ENCODE results near the gene DNAAF3.

DNA sequence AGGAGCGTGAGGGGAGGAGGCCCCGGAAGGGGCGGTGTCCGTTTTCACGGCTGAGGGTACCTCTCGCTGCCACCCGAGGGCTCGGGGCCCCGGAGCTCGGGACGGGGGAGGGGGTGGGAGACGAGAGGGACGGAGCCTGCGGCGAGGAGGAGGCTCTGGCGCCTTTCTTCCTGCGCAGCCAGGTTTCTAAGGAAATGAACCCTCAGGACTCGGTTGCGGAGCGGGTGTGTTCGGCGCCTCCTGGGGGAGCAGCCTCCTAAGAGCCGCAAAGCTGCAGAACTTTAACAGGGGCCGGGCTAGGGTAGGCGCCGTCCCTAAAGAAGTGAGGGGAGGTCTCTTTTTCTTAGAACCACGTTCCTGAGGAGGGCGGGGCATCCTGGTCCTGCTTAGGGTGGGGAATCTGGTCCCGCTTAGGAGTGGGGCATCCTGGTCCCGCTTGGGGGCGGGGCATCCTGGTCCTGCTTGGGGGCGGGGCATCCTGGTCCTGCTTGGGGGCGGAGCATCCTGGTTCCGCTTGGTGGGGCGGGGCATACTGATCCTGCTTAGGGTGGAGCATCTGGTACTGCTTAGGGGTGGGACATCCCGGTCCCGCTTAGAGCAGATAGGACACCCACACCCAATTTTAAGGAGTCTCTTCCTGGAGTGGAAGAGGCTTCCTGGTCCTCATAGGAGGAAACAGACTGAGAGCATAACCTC lies 7.4 kb upstream of the DNAAF3 start:
- TF ChIP-seq RAD21 (IDR thresholded peaks at IDR 0.05; ENCODE audit: low read depth) (no peak), EZH2 (IDR thresholded peaks at IDR 0.05) (no peak), POLR2A (IDR thresholded peaks at IDR 0.05; ENCODE audit: borderline replicate concordance, extremely low read depth, insufficient read depth, insufficient read length) (no peak), CEBPB (IDR thresholded peaks at IDR 0.05; ENCODE audit: low read depth) (no peak), JUND (IDR thresholded peaks at IDR 0.05) (no peak), EZH2phosphoT487 (IDR thresholded peaks at IDR 0.05; ENCODE audit: borderline replicate concordance) (no peak), TCF7L2 (IDR thresholded peaks at IDR 0.05; ENCODE audit: borderline replicate concordance, extremely low read depth, insufficient read depth, insufficient read length) (no peak)
- TF ChIP-seq, protein P1, sequence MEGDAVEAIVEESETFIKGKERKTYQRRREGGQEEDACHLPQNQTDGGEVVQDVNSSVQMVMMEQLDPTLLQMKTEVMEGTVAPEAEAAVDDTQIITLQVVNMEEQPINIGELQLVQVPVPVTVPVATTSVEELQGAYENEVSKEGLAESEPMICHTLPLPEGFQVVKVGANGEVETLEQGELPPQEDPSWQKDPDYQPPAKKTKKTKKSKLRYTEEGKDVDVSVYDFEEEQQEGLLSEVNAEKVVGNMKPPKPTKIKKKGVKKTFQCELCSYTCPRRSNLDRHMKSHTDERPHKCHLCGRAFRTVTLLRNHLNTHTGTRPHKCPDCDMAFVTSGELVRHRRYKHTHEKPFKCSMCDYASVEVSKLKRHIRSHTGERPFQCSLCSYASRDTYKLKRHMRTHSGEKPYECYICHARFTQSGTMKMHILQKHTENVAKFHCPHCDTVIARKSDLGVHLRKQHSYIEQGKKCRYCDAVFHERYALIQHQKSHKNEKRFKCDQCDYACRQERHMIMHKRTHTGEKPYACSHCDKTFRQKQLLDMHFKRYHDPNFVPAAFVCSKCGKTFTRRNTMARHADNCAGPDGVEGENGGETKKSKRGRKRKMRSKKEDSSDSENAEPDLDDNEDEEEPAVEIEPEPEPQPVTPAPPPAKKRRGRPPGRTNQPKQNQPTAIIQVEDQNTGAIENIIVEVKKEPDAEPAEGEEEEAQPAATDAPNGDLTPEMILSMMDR (IDR thresholded peaks at IDR 0.05 in 2 of 3, conservative IDR thresholded peaks at IDR 0.05 in 1 of 3; ENCODE audit: borderline replicate concordance in 1 of 3, insufficient read depth in 1 of 3, low read depth in 2 of 3, low read length in 2 of 3): no peak

Measured in HCT116 (cell line).